ENCODE measurements around the gene INPP4A.
A peak's percentile ranks its signal among the peaks of the same experiment; 100 is the strongest.

The INPP4A gene

DNA sequence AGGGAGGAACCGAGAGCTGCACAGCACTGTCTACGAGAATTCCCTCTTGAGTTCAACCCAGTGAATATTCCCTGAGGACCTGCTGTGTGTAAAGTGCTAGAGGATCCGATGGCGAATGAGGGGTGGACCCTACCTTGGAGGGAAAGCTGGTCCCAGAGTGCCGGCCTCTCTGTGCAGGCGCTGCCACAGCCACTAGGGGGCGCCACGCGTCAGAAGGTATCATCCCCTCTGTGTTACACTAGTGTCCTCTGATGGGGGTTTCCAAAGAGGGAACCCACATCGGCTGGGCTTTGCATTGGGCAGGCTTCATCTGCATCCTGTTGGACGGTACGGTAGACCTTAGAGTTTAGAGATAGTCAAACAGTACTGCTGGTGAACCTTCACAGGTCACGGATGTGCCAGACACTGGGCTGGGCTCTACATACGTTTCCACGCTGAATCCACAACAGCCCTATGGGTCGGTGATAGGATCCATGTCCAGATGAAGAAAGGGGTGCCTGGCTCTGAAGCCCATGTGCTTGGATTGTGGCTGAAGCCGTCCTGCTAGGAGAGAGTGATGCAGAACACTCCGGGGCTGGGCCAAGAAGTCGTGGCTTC, 124.6 kb downstream of the INPP4A start:
- DNase-seq (ENCODE audit: low read depth in 1 of 2, low spot score in 1 of 2): peak; percentile 21 to 34
- no peak overlapping the region for H3K27ac ChIP-seq (replicated peaks)
- H3K27me3 ChIP-seq (ENCODE audit: insufficient read depth, poor library complexity, severe bottlenecking): no peaks in the 10 kb centered on the region
- TF ChIP-seq, protein P1, sequence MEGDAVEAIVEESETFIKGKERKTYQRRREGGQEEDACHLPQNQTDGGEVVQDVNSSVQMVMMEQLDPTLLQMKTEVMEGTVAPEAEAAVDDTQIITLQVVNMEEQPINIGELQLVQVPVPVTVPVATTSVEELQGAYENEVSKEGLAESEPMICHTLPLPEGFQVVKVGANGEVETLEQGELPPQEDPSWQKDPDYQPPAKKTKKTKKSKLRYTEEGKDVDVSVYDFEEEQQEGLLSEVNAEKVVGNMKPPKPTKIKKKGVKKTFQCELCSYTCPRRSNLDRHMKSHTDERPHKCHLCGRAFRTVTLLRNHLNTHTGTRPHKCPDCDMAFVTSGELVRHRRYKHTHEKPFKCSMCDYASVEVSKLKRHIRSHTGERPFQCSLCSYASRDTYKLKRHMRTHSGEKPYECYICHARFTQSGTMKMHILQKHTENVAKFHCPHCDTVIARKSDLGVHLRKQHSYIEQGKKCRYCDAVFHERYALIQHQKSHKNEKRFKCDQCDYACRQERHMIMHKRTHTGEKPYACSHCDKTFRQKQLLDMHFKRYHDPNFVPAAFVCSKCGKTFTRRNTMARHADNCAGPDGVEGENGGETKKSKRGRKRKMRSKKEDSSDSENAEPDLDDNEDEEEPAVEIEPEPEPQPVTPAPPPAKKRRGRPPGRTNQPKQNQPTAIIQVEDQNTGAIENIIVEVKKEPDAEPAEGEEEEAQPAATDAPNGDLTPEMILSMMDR (IDR thresholded peaks at IDR 0.05; ENCODE audit: insufficient read depth, low read length): peak; percentile 97
- TF ChIP-seq, protein P2, sequence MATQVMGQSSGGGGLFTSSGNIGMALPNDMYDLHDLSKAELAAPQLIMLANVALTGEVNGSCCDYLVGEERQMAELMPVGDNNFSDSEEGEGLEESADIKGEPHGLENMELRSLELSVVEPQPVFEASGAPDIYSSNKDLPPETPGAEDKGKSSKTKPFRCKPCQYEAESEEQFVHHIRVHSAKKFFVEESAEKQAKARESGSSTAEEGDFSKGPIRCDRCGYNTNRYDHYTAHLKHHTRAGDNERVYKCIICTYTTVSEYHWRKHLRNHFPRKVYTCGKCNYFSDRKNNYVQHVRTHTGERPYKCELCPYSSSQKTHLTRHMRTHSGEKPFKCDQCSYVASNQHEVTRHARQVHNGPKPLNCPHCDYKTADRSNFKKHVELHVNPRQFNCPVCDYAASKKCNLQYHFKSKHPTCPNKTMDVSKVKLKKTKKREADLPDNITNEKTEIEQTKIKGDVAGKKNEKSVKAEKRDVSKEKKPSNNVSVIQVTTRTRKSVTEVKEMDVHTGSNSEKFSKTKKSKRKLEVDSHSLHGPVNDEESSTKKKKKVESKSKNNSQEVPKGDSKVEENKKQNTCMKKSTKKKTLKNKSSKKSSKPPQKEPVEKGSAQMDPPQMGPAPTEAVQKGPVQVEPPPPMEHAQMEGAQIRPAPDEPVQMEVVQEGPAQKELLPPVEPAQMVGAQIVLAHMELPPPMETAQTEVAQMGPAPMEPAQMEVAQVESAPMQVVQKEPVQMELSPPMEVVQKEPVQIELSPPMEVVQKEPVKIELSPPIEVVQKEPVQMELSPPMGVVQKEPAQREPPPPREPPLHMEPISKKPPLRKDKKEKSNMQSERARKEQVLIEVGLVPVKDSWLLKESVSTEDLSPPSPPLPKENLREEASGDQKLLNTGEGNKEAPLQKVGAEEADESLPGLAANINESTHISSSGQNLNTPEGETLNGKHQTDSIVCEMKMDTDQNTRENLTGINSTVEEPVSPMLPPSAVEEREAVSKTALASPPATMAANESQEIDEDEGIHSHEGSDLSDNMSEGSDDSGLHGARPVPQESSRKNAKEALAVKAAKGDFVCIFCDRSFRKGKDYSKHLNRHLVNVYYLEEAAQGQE (IDR thresholded peaks at IDR 0.05; ENCODE audit: insufficient replicate concordance, low read depth): no peak
- no peak overlapping the region for H3K4me3 ChIP-seq (replicated peaks; ENCODE audit: insufficient read depth, low read length)

- no peak overlapping the region for H3K4me3 ChIP-seq (replicated peaks; ENCODE audit: insufficient read depth, low read length)
- no peaks in the 10 kb centered on the region for H3K27me3 ChIP-seq (ENCODE audit: insufficient read depth, poor library complexity, severe bottlenecking)
- no peak for DNase-seq (ENCODE audit: low read depth in 1 of 2, low spot score in 1 of 2)
- TF ChIP-seq, protein P2 (IDR thresholded peaks at IDR 0.05; ENCODE audit: insufficient replicate concordance, low read depth): no peak
- TF ChIP-seq GABPA (IDR thresholded peaks at IDR 0.05; ENCODE audit: low read depth) (no peak), POLR2AphosphoS5 (IDR thresholded peaks at IDR 0.05; ENCODE audit: low read depth) (no peak)
- TF ChIP-seq, protein P1 (IDR thresholded peaks at IDR 0.05; ENCODE audit: insufficient read depth, low read length): no peak
- no peak overlapping the region for H3K27ac ChIP-seq (replicated peaks)
These were observed 125.3 kb downstream of the INPP4A start for GRCh38 chr2:98569915-98570314.

DNA sequence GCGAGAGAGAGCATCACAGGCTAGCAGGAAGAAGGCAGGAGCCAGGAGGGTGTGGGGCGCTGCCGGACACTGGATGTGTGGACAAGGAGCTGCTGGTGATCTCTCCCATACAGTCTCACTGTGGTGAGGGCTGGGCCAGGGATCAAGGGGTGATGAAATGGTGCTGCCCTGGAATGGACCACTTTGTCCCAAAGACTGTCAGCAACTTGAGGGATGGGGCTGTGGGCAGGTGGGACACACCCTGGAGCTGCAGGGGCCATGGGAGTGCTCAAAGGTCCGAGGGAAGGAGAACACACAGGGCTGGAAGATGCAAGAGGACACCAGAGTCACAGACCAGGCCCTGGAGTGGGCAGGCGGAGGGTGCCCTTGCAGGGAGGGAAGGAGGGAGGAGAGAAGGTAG, 125.7 kb downstream of the INPP4A start:
- DNase-seq (ENCODE audit: low read depth in 1 of 2, low spot score in 1 of 2): no peak

DNA sequence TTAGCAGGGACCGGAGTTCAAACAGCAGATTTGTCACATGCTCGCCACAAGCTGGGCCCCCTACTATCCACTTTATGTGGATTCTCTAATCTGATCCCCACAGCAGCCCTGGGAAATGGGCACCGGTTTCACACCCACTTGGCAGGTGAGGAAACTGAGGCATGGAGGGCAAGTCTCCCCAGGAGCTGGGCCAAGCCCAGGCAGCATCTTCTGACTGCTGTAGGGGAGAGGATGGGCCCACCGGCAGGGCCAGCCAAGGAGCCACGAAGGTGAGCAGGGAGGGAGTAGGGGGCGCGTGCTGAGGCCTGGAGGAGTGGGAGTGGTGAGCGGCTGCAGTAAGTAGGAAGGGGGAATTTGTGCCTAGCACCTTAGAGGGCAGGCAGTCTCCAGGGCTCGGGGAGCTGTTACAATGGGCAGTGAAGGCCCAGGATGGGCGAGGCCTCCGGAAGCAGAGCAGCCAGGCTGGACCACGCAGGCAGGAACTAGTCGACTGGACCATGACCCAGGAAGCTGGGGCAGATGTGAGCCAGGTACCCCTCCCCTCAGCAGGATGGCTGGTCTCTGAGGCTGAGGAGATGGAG, 126.6 kb downstream of the INPP4A start:
- no peak for TF ChIP-seq GABPA (IDR thresholded peaks at IDR 0.05; ENCODE audit: low read depth)
- TF ChIP-seq SPI1 (IDR thresholded peaks at IDR 0.05; ENCODE audit: borderline replicate concordance, low read depth): no peak
- TF ChIP-seq, protein P1 (IDR thresholded peaks at IDR 0.05; ENCODE audit: insufficient read depth, low read length): no peak
- TF ChIP-seq, protein P2 (IDR thresholded peaks at IDR 0.05; ENCODE audit: insufficient replicate concordance, low read depth): no peak
- no peak for TF ChIP-seq POLR2AphosphoS5 (IDR thresholded peaks at IDR 0.05; ENCODE audit: low read depth)
- no peak for DNase-seq (ENCODE audit: low read depth in 1 of 2, low spot score in 1 of 2)
- H3K27me3 ChIP-seq (ENCODE audit: insufficient read depth, poor library complexity, severe bottlenecking): no peaks in the 10 kb centered on the region
- no peak overlapping the region for H3K4me3 ChIP-seq (replicated peaks; ENCODE audit: insufficient read depth, low read length)
- no peak overlapping the region for H3K27ac ChIP-seq (replicated peaks)

More for the DNA sequence above, 125.7 kb downstream of the INPP4A start:
- Histone ChIP-seq H3K27me3 (ENCODE audit: insufficient read depth, poor library complexity, severe bottlenecking) (no peaks in the 10 kb centered on the region), H3K27ac (replicated peaks) (no peak overlapping the region), H3K4me3 (replicated peaks; ENCODE audit: insufficient read depth, low read length) (no peak overlapping the region)
- TF ChIP-seq POLR2AphosphoS5 (IDR thresholded peaks at IDR 0.05; ENCODE audit: low read depth): no peak
- TF ChIP-seq SPI1 (IDR thresholded peaks at IDR 0.05; ENCODE audit: borderline replicate concordance, low read depth): no peak
- no peak for TF ChIP-seq GABPA (IDR thresholded peaks at IDR 0.05; ENCODE audit: low read depth)

All from HL-60 (cell line).